DND-41 (cell line): ENCODE data around the gene SDCBP2.

ENCODE experiments used
- EZH2 ChIP-seq: IDR thresholded peaks from 3 replicates; pipeline ENCODE4 v1.6.1; 2012; ENCODE audit warnings: borderline replicate concordance, low read depth, mild to moderate bottlenecking, moderate library complexity, low read length, inconsistent platforms; ENCODE audit not compliant: severe bottlenecking
- TF ChIP-seq, protein P1 (sequence below): IDR thresholded peaks from 2 replicates; pipeline ENCODE4 v1.5.1; 2012; ENCODE audit warnings: borderline replicate concordance, low read length, moderate library complexity, mild to moderate bottlenecking; ENCODE audit not compliant: poor library complexity, severe bottlenecking; ENCODE audit errors: extremely low read depth

DNA sequence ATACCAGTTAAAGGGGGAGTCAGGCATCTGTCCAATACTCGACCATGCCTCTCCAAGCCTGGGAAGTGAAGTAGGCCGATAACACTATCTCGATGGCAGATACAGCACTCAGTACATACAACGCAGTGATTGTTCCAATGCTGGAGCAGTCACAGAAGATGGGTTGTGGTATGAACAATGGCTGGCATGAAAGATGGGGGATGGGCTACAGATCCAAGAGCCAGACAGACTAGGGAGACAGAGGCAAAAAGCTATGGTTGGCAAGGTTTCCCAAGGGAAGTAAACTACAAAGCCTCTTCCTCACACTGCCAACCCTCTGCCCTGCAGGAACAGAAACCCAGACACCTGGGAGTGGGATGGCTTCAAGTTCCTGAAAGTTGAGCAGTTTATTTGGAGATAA lies 44.7 kb upstream of the SDCBP2 start:
- TF ChIP-seq, protein P1, sequence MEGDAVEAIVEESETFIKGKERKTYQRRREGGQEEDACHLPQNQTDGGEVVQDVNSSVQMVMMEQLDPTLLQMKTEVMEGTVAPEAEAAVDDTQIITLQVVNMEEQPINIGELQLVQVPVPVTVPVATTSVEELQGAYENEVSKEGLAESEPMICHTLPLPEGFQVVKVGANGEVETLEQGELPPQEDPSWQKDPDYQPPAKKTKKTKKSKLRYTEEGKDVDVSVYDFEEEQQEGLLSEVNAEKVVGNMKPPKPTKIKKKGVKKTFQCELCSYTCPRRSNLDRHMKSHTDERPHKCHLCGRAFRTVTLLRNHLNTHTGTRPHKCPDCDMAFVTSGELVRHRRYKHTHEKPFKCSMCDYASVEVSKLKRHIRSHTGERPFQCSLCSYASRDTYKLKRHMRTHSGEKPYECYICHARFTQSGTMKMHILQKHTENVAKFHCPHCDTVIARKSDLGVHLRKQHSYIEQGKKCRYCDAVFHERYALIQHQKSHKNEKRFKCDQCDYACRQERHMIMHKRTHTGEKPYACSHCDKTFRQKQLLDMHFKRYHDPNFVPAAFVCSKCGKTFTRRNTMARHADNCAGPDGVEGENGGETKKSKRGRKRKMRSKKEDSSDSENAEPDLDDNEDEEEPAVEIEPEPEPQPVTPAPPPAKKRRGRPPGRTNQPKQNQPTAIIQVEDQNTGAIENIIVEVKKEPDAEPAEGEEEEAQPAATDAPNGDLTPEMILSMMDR, result no peak
- TF ChIP-seq EZH2, result no peak
